Suprapubic skin (tissue), 4 donors: ENCODE measurements around the gene ARAP2. TPM values are rescaled to one million over a fixed set of nuclear protein-coding genes. Genes with fewer than 3 reads are reported as not detected.

Experiments used
- DNase-seq, 2 donors: peaks; one replicate each; pipeline ENCODE4 v3.0.0-alpha.2; 2019; ENCODE audit warnings: low spot score in 2 of 2
- H3K27ac ChIP-seq: fragments of 200-600 bp; sonication (generic); one replicate; pipeline ENCODE4 v1.5.1; 2019
- H3K27me3 ChIP-seq: fragments of 200-600 bp; sonication (generic); one replicate; pipeline ENCODE4 v1.5.1; 2019
- H3K36me3 ChIP-seq: fragments of 200-600 bp; sonication (generic); one replicate; pipeline ENCODE4 v1.5.1; 2019
- H3K4me1 ChIP-seq: fragments of 200-600 bp; sonication (generic); one replicate; pipeline ENCODE4 v1.5.1; 2019
- H3K4me3 ChIP-seq: fragments of 200-600 bp; sonication (generic); one replicate; pipeline ENCODE4 v1.5.1; 2019; ENCODE audit warnings: mild to moderate bottlenecking
- H3K9me3 ChIP-seq: fragments of 200-600 bp; sonication (generic); one replicate; pipeline ENCODE4 v1.5.1; 2019
- CTCF ChIP-seq, 2 donors: fragments of 200-600 bp in 1 of 2; fragments of 450-650 bp in 1 of 2; sonication (generic) in 1 of 2; IDR thresholded peaks; one replicate each; pipeline ENCODE4 v1.5.1; 2016 to 2019; ENCODE audit warnings: antibody characterized with exemption in 2 of 2, mild to moderate bottlenecking in 1 of 2, moderate library complexity in 1 of 2
- EP300 ChIP-seq: sonication (generic); formaldehyde crosslinking; IDR thresholded peaks from one replicate; pipeline ENCODE4 v1.6.1; 2017; ENCODE audit warnings: antibody characterized with exemption
- POLR2A ChIP-seq, 2 donors: fragments of 450-650 bp; IDR thresholded peaks; one replicate each; pipeline ENCODE4 v1.6.1; 2017; ENCODE audit warnings: antibody characterized with exemption in 2 of 2, mild to moderate bottlenecking in 2 of 2, moderate library complexity in 2 of 2
- POLR2AphosphoS5 ChIP-seq, 3 donors: sonication (generic); formaldehyde crosslinking; IDR thresholded peaks; one replicate each; pipeline ENCODE4 v1.6.1; 2017; ENCODE audit warnings: antibody characterized with exemption in 3 of 3
- WGBS: methylation state at CpG from one replicate; pipeline ENCODE4 v1.1.5; 2018; 5-methylcytosine and 5-hydroxymethylcytosine counted together
- total RNA-seq, 4 donors: library from RNA; depleted of rRNA; stranded (reverse); fragments of >200 nt; gene quantifications; one replicate each; pipeline ENCODE4 v1.1.0, GENCODE V29; 2016

ARAP2 gene
- total RNA-seq, 4 donors from 2014 or later = 88.2 to 203 (median 117) TPM

GRCh38 chr4:36242629-36243354 is 1.5 kb downstream of the ARAP2 start:
- 32% methylated on average over 7 of the region's 7 CpGs for WGBS
- DNase-seq = no peak
- Histone ChIP-seq H3K4me3 (peak overlapping the region; percentile 87), H3K9me3 (no peaks in the 10 kb centered on the region), H3K27me3 (no peaks in the 10 kb centered on the region), H3K4me1 (peaks cover 20% of the 10 kb centered on the region), H3K36me3 (no peaks in the 10 kb centered on the region), H3K27ac (no peak overlapping the region)
- TF ChIP-seq POLR2A (IDR thresholded peaks at IDR 0.05) (no peak), CTCF (IDR thresholded peaks at IDR 0.05) (no peak)

- peaks cover 20% of the 10 kb centered on the region for H3K4me1 ChIP-seq
- 33% methylated on average over 2 of the region's 2 CpGs for WGBS
- H3K36me3 ChIP-seq = no peaks in the 10 kb centered on the region
- no peaks in the 10 kb centered on the region for H3K27me3 ChIP-seq
- no peak for DNase-seq
- H3K27ac ChIP-seq = no peak overlapping the region
- H3K4me3 ChIP-seq = peak overlapping the region; percentile 87
- TF ChIP-seq POLR2AphosphoS5 (IDR thresholded peaks at IDR 0.05) (no peak), EP300 (no peak), CTCF (IDR thresholded peaks at IDR 0.05) (no peak), POLR2A (IDR thresholded peaks at IDR 0.05) (no peak)
- no peaks in the 10 kb centered on the region for H3K9me3 ChIP-seq
Observed at GRCh38 chr4:36241771-36242170, 2.5 kb downstream of the ARAP2 start.

GRCh38 chr4:36237366-36238313 is 6.7 kb downstream of the ARAP2 start:
- TF ChIP-seq EP300 (no peak), POLR2A (IDR thresholded peaks at IDR 0.05) (no peak), POLR2AphosphoS5 (IDR thresholded peaks at IDR 0.05) (no peak), CTCF (IDR thresholded peaks at IDR 0.05) (no peak)
- Histone ChIP-seq H3K36me3 (no peaks in the 10 kb centered on the region), H3K9me3 (no peaks in the 10 kb centered on the region), H3K4me3 (no peak overlapping the region), H3K27ac (no peak overlapping the region), H3K4me1 (peaks cover 8% of the 10 kb centered on the region), H3K27me3 (no peaks in the 10 kb centered on the region)
- no peak for DNase-seq
- WGBS = 85% methylated on average over 4 of the region's 4 CpGs

- H3K4me1 ChIP-seq = peaks cover under 1% of the 10 kb centered on the region
- no peaks in the 10 kb centered on the region for H3K9me3 ChIP-seq
- WGBS = 95% methylated on average over 2 of the region's 2 CpGs
- no peak overlapping the region for H3K27ac ChIP-seq
- no peak for DNase-seq
- H3K36me3 ChIP-seq = no peaks in the 10 kb centered on the region
- H3K4me3 ChIP-seq = no peak overlapping the region
- no peak for TF ChIP-seq CTCF (IDR thresholded peaks at IDR 0.05)
- TF ChIP-seq EP300 = no peak
- TF ChIP-seq POLR2A (IDR thresholded peaks at IDR 0.05) = no peak
- TF ChIP-seq POLR2AphosphoS5 (IDR thresholded peaks at IDR 0.05) = no peak
- H3K27me3 ChIP-seq = no peaks in the 10 kb centered on the region
Observed at GRCh38 chr4:36236159-36236558, 8.2 kb downstream of the ARAP2 start.

- 71% methylated on average over 3 of the region's 3 CpGs for WGBS
- Histone ChIP-seq H3K4me3 (no peak overlapping the region), H3K27ac (no peak overlapping the region), H3K36me3 (no peaks in the 10 kb centered on the region), H3K27me3 (no peaks in the 10 kb centered on the region), H3K9me3 (no peaks in the 10 kb centered on the region), H3K4me1 (peaks cover 7% of the 10 kb centered on the region)
- TF ChIP-seq POLR2AphosphoS5 (IDR thresholded peaks at IDR 0.05) (no peak), CTCF (IDR thresholded peaks at IDR 0.05) (no peak), POLR2A (IDR thresholded peaks at IDR 0.05) (no peak), EP300 (no peak)
- no peak for DNase-seq
Observed at GRCh38 chr4:36235306-36235705, 9.0 kb downstream of the ARAP2 start.
